Activated T-cell treated with anti-CD3 and anti-CD28 coated beads, Interleukin-2, amount 50 U/mL, for 24 hours (primary cell): Measurements from ENCODE around the gene C1orf159.

ENCODE experiments used
- DNase-seq: peaks from one replicate; pipeline ENCODE4 v3.0.0-alpha.2; 2020
- H3K27ac Mint-ChIP-seq: 2 replicates; pipeline ENCODE4 v1.8.0; 2020; ENCODE audit warnings: mild to moderate bottlenecking, mixed read lengths
- H3K27me3 Mint-ChIP-seq: 2 replicates; pipeline ENCODE4 v1.8.0; 2020; ENCODE audit warnings: mixed read lengths
- H3K36me3 Mint-ChIP-seq: 2 replicates; pipeline ENCODE4 v1.8.0; 2020; ENCODE audit warnings: low read depth, mixed read lengths
- H3K4me1 Mint-ChIP-seq: 2 replicates; pipeline ENCODE4 v1.8.0; 2020; ENCODE audit warnings: low read depth, mixed read lengths
- H3K4me3 Mint-ChIP-seq: 2 replicates; pipeline ENCODE4 v1.8.0; 2020; ENCODE audit warnings: mild to moderate bottlenecking, moderate library complexity, mixed read lengths
- H3K9me3 Mint-ChIP-seq: 2 replicates; pipeline ENCODE4 v1.8.0; 2020; ENCODE audit warnings: mixed read lengths

The C1orf159 gene

DNA sequence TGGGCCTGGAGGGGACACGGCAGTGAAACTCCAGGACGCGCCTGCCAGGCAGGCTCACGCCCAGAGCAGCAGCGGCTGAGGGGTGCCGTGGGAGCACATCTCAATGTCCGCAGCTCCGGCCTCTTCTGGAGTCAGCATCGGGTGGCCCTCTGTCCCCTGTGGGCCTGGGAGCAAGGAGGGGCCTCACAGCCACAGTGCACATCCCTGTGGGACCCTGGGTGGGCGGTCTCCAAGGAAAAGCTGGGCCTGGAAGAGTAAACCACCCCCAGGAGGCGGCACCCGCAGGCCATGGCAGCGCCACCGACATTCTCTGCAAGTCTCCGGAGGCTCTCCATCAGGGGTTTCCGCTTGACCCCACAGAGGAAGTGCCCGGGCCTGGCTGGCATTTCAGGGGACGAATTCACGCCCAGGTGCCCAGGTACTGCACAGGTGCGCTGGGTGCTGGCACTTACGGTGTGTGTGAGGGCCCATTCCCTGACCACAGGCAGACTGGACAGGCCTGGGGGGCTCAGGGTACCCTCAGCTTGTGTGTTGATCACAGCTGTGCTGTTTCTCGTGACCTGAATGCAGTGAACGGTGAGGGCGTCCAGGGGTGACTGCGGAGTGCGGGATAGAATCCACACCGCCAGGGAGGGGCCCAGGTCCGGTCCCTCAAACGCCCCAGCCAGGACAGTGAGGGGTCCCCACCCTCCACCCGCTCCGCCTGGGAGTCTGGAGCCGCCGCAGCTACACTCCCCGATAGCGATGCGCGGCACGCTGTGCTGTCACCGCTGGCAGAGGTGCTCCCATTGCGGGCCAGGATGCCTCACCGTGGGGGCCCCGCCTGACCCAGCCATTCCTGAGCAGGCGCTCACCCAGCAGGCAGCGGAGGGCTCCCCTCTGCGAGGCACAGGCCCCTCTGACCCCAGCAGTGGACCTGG is 25.2 kb downstream of the C1orf159 start:
- Mint-ChIP-seq H3K9me3 (no peaks in the 10 kb centered on the region), H3K27me3 (no peaks in the 10 kb centered on the region), H3K4me1 (peaks cover 7% of the 10 kb centered on the region)

DNA sequence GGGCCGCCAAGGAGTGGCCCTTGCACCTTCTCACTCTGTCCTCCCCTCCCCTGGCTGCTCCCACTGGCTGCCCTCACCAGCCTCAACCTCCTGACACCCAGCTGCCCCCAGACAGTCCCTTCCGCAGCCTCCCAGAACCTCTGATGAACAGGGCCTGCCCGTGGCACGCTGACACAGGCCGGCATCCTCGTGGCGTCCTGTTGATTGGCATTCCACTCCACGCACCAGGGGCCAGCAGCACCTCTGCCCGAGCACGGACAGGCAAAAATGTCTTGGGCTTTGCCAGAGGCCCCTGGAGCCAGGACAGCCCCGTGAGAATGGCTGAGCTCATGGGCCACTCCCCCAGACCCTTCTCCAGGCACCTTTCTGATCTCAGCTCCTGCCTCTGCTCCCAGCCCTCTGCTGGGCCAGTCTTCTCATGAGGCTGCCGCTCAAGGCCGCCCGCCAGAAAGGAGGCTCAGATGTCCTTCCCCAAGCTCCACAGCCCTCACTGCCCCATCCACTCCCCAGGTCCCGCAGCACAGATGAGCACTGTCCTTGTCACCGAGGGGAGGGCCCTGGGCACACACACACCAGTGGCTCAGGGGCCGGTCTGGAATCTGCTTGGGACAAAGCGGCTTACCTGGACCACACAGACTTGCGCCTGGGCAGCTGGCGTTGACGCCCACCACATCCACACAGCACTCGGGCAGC is 26.0 kb downstream of the C1orf159 start:
- H3K36me3 Mint-ChIP-seq: peaks cover 18% of the 10 kb centered on the region
- no peaks in the 10 kb centered on the region for H3K27me3 Mint-ChIP-seq
- H3K4me1 Mint-ChIP-seq: peaks cover 7% of the 10 kb centered on the region
- no peak overlapping the region for H3K4me3 Mint-ChIP-seq
- no peaks in the 10 kb centered on the region for H3K9me3 Mint-ChIP-seq
- no peak overlapping the region for H3K27ac Mint-ChIP-seq
- DNase-seq: peak; percentile 26

More for the DNA sequence above, 25.2 kb downstream of the C1orf159 start:
- DNase-seq: peak; percentile 26
- H3K4me3 Mint-ChIP-seq: no peak overlapping the region
- peaks cover 22% of the 10 kb centered on the region for H3K36me3 Mint-ChIP-seq
- H3K27ac Mint-ChIP-seq: no peak overlapping the region

DNA sequence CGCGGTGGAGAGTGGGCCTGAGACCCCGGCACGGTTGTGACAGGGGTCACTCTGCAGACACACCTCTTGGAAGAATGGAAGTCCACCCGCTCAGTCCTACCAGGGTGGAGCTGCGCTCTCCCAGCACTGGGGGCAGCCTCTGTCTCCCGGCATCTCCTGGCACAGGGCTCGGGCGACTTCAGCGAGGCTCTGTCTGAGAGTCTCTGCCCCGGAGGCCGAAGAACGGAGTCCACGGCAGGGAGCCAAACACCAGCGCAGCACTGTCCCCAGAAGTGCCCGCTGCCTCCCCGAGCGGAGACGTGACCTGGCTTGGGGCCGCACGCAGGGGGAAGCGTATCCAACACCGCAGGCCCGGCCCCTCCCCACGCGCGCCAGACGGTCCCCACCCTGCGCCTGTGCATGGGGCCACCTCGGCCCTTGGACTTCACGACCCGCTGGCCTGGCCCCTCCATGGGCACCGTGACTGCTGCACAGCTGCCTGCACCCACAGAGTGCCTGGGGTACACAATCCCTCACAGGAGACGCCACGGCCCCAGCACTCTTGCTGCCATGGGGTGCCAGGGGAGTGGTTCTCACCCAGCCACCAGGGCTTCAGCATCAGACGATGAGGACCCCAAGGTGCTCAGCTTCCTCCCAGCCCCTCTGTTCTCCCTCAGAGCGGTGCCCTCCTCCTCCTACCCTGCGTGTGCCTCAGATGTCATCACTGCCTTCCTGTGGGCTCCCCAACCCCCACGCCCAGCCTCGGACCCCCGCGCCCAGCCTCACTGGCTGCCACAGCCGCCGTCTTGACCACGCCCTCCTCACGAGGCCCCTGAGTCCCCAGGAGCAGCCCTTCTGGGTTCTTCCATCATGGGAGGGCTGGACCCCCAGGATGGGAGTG is 26.8 kb downstream of the C1orf159 start:
- Mint-ChIP-seq H3K27ac (no peak overlapping the region), H3K36me3 (peaks cover 18% of the 10 kb centered on the region)
- DNase-seq: peak; percentile 28

DNA sequence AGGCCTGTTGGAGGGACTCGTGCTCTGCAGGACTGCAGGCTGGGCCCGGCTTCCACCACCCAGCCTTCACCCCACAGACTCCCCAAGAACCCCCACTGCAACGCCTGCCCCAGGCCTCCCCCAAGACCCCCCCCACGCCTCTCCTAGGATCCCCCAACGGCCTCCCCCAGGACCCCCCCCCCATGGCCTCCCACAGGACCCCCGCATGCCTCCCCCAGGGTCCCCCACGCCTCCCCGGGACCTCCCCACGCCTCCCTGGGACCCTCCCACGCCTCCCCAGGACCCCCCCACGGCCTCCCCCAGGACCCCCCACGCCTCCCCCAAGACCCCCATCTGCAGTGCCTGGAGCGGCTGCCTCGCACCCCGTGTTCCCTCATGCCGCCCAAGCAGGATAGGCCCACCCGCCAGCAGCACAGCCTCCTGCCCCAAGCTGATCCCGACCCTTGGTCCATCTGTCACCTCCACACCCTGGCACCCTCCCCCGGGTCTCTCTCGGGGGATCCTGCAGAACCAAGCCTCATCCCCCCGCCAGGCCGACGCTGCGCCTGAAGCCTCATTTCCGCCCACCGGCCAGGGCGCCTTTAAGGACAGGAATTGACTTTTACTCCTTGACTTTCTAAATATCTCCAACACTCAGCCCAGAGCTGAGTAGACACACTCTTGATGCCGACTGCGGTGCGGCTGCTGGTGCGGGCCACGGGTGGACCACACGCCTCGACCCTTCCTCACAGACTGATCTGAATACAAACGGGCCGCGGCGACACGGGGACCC is 27.7 kb downstream of the C1orf159 start:
- Mint-ChIP-seq H3K4me3 (no peak overlapping the region), H3K4me1 (peaks cover 3% of the 10 kb centered on the region), H3K36me3 (peaks cover 25% of the 10 kb centered on the region), H3K27ac (no peak overlapping the region), H3K27me3 (no peaks in the 10 kb centered on the region), H3K9me3 (no peaks in the 10 kb centered on the region)
- peak; percentile 13 for DNase-seq

More for the DNA sequence above, 26.8 kb downstream of the C1orf159 start:
- no peak overlapping the region for H3K4me3 Mint-ChIP-seq
- H3K4me1 Mint-ChIP-seq: peaks cover 7% of the 10 kb centered on the region
- H3K9me3 Mint-ChIP-seq: no peaks in the 10 kb centered on the region
- H3K27me3 Mint-ChIP-seq: no peaks in the 10 kb centered on the region

DNA sequence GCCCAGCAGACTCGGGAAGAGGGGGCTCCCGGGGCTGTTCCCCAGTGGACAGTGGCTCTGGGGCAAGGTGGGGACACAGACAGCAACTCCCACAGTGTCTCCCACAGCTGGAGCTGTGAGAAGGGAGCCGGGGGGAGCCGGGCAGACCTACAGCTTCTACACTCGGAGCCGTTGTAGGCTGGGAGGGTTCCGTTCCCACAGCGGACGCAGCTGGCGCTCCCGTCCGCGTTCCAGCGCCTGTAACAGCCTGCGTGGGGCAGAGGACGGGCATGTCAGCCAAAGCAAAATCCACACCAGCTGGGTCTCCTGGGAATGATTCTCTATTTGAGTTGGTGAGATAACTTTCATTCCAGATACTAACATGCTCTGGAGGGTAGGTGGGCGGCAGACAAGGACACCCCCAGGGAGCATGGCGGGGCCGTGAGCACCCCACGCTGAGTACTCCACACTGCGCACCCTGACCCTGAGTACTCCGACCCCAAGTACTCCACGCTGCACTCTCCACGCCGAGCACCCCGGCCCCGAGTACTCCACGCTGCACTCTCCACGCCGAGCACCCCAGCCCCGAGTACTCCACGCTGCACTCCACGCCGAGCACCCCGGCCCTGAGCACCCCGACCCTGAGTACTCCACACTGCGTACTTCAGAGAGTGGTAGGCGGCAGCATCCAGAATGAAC is 28.4 kb downstream of the C1orf159 start:
- Mint-ChIP-seq H3K4me3 (no peak overlapping the region), H3K9me3 (no peaks in the 10 kb centered on the region), H3K27me3 (no peaks in the 10 kb centered on the region), H3K27ac (no peak overlapping the region), H3K4me1 (no peaks in the 10 kb centered on the region), H3K36me3 (peaks cover 28% of the 10 kb centered on the region)
- DNase-seq: peak; percentile 30

DNA sequence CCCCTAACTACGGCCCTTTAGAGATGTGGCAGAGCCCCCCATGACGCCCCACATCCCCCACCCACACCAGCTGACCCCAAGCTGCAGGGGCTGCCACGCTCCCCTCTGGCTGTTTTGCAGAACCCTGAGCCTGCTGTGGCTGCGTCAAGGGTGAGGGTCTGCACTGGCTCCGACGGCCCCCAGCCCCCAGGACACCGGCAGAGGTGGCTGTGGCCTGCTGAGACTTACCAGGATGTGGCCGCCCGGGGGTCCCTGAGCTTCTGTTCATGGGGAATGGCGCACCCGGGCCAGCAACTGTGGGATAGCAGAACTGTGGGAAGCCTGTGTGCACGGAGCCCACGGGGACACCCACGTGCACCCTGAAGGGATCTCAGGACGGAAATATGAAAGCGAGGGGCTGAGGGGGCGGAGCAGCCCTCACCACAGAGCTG is 29.0 kb downstream of the C1orf159 start:
- Mint-ChIP-seq H3K27me3 (no peaks in the 10 kb centered on the region), H3K36me3 (peaks cover 28% of the 10 kb centered on the region), H3K4me1 (no peaks in the 10 kb centered on the region), H3K27ac (no peak overlapping the region), H3K4me3 (no peak overlapping the region), H3K9me3 (no peaks in the 10 kb centered on the region)
- no peak for DNase-seq

DNA sequence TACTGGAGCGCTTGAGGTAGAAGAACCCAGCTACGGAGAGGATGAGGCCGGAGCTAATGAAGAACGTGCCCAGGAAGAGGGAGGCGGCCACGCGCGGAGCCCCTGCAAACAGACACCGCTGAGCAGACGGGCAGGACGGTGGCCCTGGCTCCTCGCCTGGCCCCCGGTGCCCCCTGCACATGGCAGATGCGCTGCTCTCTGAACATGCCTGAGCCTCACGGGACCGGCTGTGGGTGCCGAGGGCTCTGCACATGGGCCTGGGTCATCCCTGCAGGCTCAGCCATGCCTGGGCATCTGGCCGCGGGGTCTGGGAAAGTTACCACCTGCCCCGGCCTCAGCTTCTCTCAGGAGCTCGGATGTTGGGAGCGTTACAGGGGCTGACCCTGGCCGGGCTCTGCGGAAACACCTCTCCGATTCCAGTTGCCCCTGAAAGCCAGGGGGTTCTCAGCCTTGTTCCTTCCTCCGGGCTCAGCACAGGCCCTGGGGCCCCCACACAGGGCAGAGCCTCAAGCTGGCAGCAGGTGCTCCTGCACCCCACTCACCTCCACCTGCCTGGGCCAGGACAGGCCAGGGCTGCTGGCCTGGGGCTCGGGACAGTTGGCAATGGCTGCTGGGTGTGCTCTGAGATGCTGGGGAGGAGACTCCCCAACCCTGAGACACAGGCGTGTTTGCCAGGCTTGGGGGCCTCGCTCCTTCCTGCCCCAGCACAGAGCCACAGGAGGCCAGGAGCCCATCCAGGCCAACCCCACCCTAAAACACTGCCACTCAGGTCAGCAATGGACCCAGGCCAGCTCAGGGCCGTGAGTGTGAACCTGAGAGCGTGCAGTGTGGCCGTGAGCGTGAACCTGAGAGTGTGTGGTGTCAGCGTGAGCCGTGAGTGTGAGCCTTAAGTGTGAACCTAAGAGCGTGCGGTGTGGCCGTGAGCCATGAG is 29.7 kb downstream of the C1orf159 start:
- H3K4me1 Mint-ChIP-seq: no peaks in the 10 kb centered on the region
- H3K27me3 Mint-ChIP-seq: no peaks in the 10 kb centered on the region
- H3K36me3 Mint-ChIP-seq: peaks cover 28% of the 10 kb centered on the region
- no peak overlapping the region for H3K4me3 Mint-ChIP-seq
- H3K27ac Mint-ChIP-seq: no peak overlapping the region
- H3K9me3 Mint-ChIP-seq: no peaks in the 10 kb centered on the region
- peak; percentile 27 for DNase-seq

DNA sequence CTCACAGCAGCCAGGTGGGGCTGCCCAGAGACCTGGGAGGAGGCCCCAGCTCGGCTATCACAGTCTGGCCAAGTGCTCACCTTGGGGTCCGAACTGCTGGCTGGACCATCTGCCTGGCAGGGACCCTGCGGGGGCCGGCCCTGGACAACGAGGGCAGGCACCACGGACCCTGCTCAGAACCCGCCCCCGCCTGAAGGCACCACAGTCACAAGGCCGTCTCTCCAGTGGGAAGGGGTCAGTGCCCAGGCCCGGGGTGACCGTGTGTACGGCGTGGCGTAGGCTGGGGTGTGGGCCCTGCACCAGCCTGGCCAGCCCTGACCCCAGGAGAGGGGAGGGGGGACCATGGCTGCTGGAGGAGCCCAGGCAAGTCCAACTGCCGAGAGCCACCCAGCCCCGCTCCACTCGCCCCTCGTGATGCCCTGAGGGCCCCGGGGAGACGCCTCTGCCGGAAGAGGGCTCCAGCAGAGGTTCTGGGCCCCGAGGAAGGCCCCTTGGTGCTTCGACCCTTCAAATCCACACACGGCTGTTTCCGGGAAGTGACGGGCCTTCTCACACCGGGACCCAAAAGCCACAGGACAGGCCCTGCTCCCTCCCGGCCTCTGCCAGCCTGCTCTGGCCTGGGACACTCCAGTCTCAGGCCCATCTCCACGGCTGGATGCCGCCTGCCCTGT is 30.6 kb downstream of the C1orf159 start:
- H3K4me1 Mint-ChIP-seq: no peaks in the 10 kb centered on the region
- no peak overlapping the region for H3K4me3 Mint-ChIP-seq
- peak; percentile 30 for DNase-seq
- peaks cover 28% of the 10 kb centered on the region for H3K36me3 Mint-ChIP-seq
- no peak overlapping the region for H3K27ac Mint-ChIP-seq
- H3K9me3 Mint-ChIP-seq: no peaks in the 10 kb centered on the region
- no peaks in the 10 kb centered on the region for H3K27me3 Mint-ChIP-seq

DNA sequence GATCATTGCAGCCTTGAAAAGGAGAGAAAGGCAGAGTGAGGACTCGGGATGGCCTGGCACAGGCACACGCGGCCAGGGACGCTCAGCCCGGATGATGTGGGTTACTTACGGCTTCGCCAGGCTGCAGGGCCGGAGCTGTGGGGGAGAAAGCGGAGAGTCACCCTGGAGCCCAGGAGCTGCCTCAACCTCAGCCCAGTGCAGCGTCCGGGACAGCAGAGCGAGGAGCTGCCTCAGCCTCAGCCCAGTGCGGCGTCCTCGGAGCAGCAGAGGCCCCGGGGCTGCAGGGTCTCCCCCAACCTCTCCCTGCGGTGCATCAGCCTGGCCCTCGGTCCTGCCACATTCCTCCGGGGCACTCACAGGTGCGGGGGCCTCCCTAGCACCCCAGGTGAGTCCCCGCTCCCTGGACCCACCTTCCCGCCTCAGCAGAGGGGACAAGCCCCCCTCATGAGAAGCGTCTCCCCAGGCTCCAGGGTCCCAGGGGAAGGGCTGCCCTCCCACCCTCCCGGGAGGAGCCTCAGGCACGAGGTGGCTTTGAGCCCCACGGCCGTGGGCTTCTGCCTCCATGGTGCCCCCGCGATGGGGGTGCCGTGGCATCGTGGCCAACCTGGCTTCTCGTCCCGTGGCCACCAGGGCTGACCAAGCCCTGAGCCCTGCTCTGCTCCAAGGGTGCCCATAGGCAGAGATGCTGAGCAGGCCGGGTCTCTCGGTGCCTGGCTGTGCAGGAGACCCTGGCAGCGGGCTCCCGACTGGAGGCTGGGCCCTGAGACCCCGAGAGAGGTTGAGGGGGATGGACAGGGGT is 31.3 kb downstream of the C1orf159 start:
- Mint-ChIP-seq H3K9me3 (no peaks in the 10 kb centered on the region), H3K36me3 (peaks cover 22% of the 10 kb centered on the region), H3K4me3 (no peak overlapping the region), H3K4me1 (peaks cover 5% of the 10 kb centered on the region), H3K27me3 (no peaks in the 10 kb centered on the region), H3K27ac (no peak overlapping the region)
- peak; percentile 30 for DNase-seq

DNA sequence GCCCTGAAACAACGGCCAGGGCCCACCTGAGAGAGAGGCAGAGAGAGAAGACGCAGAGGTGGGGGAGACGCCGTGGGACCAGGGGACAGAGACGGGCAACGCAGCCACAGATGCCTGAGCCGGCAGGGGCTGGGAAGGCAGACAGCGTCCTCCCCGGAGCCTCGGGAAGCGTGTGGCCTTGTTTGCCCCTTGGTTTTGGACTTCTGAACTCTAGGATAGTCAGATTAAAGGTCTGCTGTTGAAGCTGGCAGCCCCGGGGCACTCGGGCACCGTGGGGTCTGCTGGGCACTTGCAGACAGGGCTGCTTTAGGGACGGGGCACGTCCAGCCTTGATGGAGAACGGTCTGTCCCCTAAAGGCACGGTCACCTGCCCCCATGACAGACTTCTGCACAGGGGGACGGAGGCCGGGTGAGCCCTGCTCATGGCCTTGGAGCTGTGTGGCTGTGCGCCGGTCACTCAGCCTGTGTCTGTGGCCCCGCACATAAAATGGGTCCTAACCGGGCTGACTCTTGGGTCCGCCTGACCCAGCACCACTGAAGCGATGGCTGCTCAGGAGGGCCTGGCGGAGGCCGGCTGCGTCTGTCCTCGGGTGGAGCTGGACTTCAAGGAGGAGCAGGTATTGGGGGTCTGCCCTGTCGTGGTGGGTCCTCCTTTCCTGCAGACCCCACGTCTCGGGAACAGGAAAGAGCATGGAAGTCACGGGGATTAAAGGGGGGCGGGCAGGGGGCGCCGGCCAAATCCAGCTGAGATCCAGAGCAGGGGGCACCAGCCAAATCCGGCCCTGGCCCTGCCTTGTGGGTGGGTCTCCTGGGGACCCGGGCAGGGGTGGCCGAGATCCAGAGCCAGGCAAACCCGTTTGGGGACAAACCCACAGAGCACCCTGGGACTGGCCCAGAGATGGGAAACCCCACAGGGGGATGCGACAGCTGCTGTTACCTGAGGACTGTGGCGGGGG is 32.2 kb downstream of the C1orf159 start:
- Mint-ChIP-seq H3K4me1 (peaks cover 8% of the 10 kb centered on the region), H3K9me3 (no peaks in the 10 kb centered on the region), H3K27ac (no peak overlapping the region), H3K4me3 (no peak overlapping the region), H3K27me3 (no peaks in the 10 kb centered on the region), H3K36me3 (peaks cover 20% of the 10 kb centered on the region)
- DNase-seq: peak; percentile 29
